Measurements from ENCODE around the gene SNN.

Gene SNN

DNA sequence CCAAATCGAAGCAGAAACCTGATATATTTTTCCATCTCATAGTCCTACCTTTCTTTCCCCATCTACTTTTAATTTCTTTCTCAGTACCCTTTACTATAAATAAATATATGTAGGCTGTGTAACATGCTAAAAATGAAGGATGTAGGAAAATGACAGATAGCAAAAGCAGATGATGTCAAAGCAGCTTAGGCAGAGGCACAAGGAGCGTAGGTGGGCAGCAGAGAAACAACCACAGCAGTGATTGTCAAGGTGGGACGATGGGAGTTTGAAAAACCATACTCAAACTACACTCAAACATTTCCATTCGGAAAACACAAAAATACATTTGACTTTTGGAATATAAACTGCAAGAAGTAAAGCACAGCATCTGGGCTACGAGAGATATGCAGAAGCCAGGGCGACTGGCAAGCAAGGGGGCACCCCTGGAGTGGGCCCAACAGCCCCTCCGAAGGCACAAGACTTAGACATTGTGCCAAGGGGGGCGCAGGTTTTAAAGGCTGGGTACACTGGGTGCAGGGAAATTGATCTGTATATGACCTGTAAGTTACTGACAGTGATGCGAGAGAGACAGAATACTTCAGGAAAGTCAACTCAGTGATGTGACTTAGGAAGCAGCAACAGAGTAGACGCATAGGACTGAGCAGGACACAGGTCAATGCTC is 31.1 kb downstream of the SNN start:
- no peak for DNase-seq (ENCODE audit: low read depth)

DNA sequence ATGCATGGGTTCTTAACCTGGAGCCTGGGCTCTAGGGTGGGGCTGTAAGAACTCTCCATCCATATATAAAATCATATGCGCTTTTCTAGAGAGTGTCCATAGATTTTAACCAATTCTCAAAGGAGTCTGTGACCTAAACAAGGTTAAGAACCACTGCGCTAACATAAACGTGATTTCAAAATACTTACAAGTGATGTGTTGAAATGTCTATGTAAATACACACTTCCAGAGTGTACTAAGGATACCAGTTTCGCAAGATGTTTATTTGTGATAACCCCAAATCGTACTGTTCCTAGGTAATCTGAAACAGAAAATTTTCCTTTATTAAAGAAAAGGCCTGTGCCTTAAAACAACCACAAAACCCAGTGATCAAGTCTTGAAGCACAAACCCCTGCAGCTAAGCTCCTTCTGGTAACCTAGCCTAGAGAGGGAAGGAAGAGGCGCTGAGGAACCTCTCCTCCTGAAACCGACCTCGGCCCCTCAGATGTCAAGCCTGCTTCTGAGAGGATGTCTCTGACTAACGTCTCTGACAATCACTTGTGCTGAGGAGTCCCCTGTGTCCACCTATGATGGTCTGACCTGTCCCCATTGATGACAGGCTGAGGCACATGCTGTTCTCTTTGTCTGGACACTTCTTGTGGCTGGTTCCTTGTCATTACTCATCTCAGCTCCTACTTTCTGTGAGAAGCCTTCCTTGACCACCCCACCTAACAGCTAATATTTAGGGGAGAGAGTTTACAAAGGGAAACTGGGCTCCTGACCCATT is 32.2 kb downstream of the SNN start:
- DNase-seq (ENCODE audit: low read depth): no peak

DNA sequence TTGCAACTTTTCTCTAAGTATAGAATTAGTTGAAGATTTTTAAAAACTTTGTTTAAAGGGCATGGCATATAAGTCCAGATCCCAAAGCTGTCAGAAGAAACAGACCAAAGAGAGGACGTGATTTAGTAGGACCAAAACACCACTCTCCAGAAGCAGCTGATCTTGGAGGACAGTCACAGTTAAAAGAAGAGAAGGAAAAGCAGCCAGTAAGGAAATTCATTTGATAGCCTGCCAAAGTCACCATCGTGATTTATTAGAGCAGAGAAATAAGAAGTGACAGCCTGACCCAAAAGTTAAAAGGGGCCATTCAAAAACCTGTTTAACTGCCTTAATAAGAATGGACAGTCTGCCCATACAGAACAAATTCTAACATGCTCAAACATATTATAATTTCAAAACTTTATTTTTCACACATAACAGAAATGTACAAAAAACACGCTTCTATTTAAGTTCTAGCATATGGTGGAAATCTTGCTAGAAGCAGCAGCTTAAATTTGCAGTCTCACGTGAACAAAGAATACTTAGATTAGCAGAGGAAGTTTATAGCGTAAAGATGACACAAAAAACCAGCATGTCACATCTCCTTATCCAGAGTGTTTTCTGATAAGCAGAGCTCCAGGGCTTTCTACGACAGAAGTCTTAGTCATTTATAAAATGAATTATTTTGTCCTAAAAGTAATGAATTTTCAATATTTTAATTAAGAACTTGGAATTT is 37.2 kb downstream of the SNN start:
- no peak for DNase-seq (ENCODE audit: low read depth)

DNA sequence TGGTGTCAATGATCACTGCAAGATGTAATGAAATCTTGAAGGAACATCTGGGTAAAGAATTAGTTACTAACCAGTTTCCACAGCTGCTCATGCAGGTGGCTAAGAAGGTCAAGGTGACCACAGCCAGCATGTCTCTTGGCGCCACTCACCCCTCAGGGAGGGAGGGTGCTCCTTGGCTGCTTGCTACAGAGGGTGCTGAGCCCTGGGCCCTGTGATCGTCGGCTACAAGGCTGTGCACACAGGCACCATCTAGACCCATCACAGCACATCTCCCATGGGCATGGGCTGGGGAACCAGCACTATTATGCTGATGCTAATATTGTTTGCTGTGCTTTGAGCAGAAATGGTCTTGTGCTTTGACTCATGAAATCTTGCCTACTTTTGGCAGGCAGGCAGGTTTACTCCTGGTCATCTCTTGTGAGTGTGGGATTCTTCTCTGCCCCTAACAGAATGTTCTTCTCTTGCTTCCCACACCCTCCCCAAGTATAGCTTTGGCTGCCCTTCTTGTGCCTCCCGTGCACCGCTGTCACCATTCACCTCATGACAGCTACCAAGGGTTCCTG is 38.0 kb downstream of the SNN start:
- DNase-seq (ENCODE audit: low read depth): no peak

DNA sequence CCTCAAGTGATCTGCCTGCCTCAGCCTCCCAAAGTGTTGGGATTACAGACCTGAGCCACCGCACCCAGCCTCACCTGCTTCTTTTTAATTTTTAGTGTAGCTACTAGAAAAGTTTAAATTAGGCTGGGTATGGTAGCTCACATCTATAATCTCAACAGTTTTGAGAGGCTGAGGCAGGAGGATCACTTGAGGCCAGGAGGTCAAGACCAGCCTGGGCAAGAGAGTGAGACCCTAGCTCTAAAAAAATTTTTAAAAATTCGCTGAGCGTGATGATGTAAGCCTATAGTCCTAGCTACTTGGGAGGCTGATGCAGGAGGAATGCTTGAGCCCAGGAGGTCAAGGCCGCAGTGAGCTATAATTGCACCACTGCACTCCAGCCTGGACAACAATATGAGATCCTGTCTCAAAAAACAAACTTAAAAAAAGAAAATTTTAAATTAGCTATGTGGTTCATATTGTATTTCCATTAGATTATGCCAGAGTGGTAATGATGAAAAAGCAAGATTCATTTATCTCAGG is 39.5 kb downstream of the SNN start:
- no peak for DNase-seq (ENCODE audit: low read depth)

DNA sequence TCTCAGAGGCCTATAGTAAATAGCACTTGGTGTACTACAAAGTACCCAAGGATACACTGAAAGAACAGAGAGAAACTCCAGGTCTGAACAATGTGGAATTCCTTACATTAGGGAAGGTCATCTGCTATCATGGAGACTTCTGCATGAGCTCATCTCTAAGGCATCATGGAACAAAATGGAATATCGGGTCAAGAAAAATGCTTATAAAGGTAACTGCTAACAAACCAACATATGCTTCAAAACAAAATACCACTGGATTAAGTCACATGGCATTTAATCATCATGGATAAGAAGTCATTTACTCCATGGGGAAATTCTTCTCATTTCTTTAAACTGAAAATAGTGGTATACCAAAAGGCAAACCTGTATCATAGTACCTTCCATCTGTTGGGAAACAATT is 40.2 kb downstream of the SNN start:
- no peak for DNase-seq (ENCODE audit: low read depth)

DNA sequence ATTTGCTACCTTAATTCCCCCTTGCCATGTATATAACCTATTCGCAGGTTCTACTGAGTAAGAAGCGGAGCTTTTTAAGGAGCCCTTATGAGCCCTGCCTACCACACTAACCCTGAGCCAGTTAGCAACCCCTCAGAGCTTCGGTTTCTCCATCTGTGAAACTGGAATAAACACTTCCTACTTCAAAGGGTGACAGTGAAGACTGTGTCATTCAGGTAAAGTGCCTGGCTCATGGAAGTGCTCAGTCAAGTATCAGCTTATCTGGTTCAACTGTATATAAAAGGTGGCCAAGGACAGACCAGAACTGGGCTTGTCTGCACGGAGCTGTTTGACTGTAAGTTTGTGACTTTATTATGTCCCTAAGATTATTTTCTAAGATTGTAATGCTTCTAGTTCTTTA is 43.4 kb downstream of the SNN start:
- DNase-seq (ENCODE audit: low read depth): no peak

DNA sequence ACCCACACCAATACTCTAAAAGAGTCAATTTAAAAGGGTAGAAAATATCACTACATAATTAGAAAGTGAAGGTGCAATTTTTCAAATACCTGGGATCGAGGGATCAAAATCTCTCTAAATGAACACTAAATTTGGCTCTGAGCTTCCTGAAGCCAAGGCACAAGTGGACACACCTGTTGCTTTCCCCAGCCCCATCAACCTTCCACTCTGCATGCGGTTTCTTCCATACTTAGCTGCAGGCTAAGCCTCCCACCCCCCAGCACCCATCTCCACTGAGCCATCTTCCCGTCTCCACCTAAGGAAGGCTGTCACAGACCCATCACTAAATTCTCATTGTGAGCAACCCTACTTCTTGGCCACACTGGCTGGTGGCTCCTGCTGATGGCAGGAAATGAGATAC is 43.9 kb downstream of the SNN start:
- no peak for DNase-seq (ENCODE audit: low read depth)

DNA sequence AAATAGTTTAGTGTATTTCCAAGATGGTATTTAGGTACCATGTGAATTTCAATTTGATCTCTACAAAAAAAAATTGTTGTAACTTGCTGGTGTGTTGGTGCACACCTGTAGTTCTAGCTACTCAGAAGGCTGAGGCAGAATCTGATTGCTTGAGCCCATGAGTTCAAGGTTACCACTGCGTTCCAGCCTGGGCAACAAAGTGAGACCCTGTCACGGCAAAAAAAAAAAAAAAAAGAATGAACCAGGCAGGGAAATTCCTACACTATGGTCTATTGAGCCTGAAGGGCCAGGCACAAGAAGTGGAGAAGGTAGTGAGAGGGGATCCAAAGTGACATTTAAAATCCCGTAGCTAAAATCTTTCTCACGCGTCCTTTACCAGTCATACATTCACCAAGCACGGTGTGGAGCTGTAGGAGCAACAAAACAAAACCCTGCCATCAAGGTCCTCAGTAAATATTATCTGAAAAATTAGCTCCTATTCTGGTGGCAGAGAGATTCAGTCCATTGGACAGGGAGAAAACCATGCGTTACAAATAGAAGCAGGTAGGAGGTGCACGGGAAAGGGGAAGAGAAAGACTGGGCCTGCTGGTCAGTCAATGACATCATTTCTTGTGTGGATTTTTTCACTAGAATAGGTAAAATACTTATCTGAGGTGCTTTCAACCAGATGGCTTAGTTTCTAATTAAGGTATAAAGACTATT is 47.1 kb downstream of the SNN start:
- DNase-seq (ENCODE audit: low read depth): no peak

DNA sequence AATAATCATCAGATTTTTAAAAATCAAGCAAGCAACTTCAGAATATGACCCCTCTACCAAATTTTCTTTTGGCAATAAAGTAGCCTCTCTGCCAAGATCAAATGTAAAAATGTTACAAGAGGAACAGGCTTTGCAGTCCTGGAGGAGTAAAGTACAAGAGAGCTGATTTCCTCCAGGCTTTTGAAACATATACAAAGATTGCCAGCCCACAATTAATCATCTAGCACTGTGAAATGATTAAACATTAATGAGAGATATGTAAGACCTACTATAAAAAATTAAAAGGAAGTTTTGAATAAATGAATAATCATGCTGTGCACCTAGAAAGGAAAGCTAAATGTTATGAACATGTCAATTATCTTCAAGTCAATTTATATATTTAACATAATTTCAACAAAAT is 48.1 kb downstream of the SNN start:
- no peak for DNase-seq (ENCODE audit: low read depth)

DNA sequence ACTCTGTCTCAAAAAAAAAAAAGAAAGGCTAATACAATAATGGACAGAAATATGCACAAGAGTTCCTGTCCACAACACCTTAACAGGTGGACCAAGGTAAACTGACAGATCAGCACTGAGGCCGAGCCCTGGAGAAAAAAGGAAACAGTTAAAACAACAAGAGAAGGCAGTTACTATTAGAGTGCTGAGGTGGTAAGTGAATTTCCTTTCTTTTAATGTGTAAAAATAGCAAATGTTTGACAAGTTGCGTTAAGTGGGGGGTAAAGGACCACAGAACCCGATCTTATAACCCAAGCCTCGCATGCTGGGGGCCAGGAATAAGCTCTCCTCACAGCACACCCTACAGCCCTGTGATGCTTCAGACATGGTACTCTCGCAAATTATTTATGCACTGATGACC is 49.6 kb downstream of the SNN start:
- DNase-seq (ENCODE audit: low read depth): no peak

DNA sequence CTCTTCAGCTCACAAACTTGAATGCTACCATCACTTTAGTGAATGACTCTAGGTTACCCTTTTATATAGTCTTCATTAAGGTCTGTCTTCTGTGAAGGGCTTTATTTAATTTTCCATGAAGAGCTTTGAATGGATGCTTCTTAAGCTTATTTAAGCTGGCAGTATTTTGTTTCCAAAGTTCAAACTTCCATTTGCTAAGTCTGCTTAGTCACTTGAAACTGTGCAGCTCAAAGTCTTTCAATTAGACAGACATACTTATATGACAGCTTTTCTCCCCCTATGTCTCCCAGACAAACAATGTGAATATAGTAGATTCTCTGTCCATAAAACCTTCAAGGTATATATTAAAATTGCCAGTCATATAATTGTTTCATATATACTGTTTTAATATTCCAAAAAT is 50.9 kb downstream of the SNN start:
- DNase-seq (ENCODE audit: low read depth): no peak

DNA sequence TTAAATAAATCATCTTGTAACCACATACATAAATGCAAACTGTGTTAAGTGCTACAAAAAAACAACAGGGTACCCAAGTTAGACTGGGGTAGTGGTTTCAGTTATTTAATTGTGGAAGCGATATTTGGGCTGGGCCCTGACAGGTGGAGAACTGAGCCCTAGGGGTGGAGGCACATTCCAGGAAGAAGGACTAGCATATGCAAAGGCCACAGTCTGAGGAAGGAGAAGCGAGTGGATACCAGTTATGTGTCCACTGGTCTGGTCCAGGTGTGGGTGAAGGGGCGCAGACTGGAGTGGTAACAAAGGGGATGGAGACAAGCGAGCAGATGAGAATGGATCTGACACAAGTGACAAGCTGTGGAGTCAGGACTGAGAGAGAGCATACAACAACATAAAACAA is 51.5 kb downstream of the SNN start:
- no peak for DNase-seq (ENCODE audit: low read depth)

DNA sequence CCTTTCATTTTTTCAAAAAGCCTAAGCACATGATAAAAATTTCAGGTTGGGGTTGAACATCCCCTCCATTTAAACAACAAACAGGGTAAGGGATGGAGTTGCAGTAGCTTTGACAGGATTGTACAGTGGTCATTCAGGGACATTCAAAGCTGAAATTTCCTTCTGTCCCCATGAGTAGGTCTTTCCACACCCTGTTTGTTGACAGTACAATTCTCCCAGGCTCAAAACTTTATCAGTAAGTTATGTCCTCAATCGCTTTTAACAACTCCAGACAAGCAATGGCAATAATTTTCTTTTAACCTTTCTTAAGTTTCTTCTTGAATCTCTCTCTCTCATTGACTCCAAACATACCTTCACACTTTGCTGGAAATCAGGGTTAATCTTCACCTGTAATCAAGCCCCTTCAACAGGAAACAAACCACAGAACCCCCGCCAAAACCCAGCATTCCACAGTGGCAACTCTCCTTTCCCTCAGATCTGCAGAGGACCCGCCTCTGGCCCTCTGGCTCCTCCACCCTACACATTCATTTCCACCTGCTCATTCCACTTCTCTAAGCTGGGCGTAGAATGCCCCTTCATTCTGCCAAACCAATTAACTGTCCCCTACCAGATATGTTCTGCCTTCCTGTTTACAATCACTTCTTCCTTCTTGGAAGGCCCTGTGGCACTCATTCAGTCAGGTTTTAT is 53.7 kb downstream of the SNN start:
- no peak for DNase-seq (ENCODE audit: low read depth)

DNA sequence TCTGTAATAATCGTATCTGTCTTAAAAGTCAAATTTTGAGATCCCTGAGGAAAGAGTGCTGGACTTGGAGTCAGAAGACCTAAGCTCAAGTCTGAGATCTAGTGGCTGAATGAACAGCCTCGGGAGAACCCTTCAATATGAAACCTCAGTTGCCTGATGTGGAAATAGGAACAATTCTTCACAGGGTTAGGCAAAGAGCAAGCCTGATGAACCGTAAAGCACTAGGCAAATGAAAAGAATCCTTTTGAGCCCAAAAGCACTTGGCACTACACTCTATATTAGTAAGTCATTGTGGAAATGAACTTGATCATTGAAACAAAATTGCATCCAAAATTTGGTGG is 54.2 kb downstream of the SNN start:
- DNase-seq (ENCODE audit: low read depth): no peak

DNA sequence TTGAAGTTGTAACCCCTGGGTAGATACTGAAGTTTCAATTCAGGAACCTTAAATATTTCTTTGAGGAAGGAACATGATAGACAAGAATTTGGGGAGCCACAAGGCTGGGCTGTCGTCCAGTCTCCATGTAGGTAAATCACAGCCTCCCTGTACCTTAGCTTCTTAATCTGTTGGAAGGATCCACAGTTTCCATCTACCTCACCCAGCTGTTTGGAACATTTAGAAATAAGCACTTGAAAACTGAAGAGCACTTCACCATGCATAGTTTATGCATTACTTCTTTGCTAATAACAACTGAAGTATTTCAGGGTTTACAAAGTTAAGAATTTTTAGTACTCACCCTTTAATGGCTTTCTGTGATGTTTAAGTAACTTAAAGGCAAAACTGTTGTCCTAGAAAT is 57.2 kb downstream of the SNN start:
- no peak for DNase-seq (ENCODE audit: low read depth)

DNA sequence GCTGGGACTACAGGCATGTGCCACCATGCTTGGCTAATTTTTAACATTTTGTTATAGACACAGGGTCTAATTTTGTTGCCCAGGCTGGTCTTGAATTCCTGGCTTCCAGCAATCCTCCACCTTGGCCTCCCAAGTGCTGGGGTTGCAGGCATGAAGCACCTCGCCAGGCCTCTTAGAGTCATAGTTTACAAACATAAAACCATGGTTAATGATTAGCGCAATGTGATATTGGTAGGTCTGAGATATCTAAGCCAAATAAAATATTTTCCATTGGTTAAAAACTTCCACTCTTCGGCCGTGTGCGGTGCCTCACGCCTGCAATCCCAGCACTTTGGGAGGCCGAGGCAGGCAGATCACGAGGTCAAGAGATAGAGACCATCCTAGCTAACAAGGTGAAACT is 57.8 kb downstream of the SNN start:
- no peak for DNase-seq (ENCODE audit: low read depth)

DNA sequence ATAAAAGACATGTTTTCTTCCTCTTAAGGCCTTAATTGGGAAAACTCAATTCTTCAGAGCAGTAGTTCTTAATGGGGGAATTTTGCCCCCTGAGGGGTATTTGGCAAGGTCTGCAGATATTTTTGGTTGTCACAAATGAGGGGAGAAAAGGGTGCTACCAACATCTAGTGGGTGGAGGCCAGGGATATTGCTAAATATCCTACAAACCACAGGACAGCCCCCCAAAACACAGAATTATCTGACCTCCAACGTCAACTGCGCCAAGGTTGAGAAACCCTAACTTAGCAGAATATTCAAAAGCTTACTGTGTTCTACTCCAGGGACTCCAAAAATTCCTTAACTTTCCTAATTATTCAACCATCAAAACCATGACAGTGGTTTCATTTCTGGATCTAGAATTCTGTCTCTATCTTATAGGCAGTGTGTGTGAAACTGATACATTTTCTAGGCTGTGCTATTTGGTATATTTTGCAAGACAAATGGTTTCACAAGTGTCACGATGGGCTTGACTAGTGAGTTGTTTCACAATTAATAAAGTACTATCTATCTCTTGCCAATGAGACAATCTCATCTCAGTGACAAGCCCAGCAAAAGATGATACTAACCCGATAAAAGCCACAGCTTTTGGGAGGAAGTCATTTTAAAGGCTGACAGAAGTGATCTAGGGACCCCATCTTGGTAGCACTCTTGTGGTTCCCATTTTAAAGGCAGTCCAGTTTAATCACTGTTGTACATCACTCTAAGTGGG is 59.7 kb downstream of the SNN start:
- DNase-seq (ENCODE audit: low read depth): no peak
